ENCODE measurements around the gene CLCN3.
"Not testable (repeated sequence)": the region's sequence is repeated elsewhere in the genome, so short reads cannot be mapped to it uniquely, and the experiment has no call there.

The CLCN3 gene

GRCh38 chr4:169655401-169655800 lies 35.0 kb downstream of the CLCN3 start:
- no peak for DNase-seq (ENCODE audit: low read depth in 2 of 2)

GRCh38 chr4:169657470-169658107 lies 37.2 kb downstream of the CLCN3 start:
- no peak for DNase-seq (ENCODE audit: low read depth in 2 of 2)

DNA sequence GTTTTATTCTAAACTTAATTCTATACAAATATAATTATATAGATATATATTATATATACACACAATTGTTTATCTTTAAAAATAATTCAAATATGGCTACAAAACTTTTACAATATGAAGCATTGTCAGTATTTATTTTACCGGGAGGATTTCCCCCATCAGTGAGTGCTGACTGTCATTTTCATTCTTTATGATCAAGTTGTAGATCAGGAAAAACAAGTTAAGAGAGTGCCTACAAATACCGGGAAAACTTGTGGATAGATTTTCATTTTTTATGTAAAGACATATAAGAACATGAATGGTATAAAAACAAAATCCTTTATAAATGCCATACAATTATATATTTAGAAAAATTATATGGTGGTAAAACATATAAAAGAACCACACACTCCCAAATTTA lies 37.8 kb downstream of the CLCN3 start:
- DNase-seq (ENCODE audit: low read depth in 2 of 2): no peak

GRCh38 chr4:169658975-169659715 lies 38.8 kb downstream of the CLCN3 start:
- DNase-seq (ENCODE audit: low read depth in 2 of 2): no peak

- peak; percentile 57 to 68 for DNase-seq (ENCODE audit: low read depth in 2 of 2)
Measured at GRCh38 chr4:169659716-169660670, 39.6 kb downstream of the CLCN3 start.

DNA sequence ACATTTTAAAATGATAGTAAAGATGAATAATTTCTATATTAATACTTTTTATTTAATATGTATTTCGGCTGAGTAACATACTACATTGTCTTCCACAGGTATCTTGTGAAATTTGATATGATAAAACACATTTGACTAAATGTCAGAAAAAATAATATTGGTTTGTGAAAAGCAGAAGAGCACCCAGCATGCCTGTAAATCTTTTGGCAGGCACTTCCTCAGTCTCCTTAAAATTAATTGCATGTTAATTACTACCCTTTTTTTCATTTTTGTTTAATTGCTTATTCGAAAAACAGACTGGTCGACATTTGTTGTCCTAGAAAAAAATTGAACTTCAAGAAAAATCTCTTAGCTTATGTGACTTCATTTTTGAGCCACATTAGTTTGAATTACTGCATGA lies 40.6 kb downstream of the CLCN3 start:
- no peak for DNase-seq (ENCODE audit: low read depth in 2 of 2)

GRCh38 chr4:169661761-169662160 lies 41.4 kb downstream of the CLCN3 start:
- DNase-seq (ENCODE audit: low read depth in 2 of 2): no peak

- no peak for DNase-seq (ENCODE audit: low read depth in 2 of 2)
Measured at GRCh38 chr4:169662206-169662605, 41.8 kb downstream of the CLCN3 start.

GRCh38 chr4:169663402-169663801 lies 43.0 kb downstream of the CLCN3 start:
- DNase-seq (ENCODE audit: low read depth in 2 of 2): no peak

DNA sequence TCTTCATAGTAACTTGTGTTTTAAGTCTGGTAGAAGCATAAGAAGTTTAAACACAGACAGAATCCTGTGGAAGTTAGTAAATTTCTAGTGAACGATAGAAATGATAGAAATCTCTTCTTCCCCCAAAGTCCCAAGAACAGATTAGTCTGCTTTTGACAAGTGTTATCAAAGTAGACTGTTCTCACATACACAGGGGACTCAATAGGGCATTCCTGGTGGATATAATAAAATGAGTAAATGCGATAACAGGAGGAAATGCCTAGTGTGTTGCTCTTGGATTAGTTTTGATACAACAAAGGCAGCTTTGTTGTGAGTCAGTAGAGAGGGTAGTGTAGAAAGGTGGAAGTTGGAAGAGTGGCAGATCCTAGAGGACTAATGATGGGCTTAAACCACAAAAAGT lies 43.5 kb downstream of the CLCN3 start:
- no peak for DNase-seq (ENCODE audit: low read depth in 2 of 2)

- DNase-seq (ENCODE audit: low read depth in 2 of 2): no peak
Measured at GRCh38 chr4:169664615-169665014, 44.2 kb downstream of the CLCN3 start.

DNA sequence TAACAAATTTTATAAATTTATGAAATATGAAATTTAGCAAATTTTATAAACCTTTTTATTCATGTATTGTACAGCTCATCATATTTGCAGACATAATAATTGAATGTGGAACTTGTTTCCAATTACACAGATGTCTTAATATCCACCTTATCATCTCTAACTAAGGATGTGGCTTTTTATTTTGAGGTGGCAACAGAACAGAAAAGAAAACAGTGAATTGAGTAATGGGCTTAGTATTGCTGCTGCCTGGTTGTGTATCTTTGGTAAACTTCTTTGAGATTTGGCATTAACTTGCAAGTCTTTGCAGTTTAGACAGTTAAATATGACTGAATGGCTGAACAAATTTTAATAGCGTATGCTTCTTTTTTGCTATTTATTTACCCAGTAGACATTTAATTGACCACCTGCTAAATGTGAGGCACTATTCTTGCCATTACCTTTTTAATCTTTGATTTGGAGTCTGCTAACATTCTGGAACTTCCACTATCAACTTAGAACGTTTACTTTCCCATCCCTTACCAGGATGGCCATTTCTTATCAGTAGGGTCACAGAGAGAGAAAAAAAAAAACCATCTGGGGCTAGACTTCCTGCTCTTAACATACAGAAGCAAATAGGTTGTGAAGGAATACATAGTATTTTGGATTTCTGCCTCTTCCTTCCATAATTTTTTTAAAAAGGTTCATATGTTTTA lies 44.8 kb downstream of the CLCN3 start:
- no peak for DNase-seq (ENCODE audit: low read depth in 2 of 2)

DNA sequence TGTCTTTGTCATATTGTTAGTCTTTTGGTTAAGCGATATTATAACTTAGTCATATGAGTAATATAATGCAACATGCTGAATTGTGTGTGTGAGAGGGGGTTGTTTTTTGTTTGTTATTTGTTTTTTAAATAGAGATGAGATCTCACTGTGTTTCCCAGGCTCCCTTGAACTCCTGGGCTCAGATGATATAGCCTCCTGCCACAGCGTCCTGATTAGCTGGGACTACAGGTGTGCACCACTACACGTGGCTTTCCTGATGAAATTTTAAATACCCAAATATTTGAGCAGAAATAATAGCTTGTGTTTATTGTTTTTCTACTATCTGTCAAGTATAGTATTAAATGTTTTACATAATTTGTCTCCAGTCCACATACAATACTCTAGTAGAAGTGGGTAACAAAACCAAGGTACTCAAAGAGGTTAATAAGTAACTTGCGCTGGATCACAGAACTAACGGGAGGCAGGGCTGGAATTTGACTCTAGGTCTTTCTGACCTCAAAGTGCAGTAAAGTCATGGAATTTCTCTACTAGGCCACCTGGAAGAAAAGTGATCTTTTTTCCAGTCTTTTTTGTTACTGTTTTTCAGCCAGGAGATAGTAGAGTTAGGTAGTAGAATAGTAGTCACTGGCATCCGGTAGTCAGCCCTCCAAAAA lies 47.8 kb downstream of the CLCN3 start:
- DNase-seq (ENCODE audit: low read depth in 2 of 2): no peak

DNA sequence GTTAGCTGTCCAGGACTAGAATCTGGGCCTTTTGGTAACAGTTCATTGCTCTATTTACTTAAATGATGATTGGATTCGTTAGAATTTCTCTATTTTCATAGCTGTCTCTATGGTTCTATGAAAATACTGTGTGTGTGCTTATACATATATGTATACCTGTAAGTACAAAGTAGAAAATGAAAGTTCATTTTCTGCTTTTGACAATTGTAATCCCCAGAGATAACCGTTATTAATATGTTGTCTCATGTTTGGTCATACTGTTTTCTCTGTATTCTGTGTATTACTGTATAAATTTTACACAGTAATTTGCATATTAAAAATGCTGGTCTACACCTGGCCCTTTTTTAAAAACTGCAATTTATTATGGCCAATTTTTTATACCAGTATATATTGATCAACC lies 55.4 kb downstream of the CLCN3 start:
- no peak for DNase-seq (ENCODE audit: low read depth in 2 of 2)

DNA sequence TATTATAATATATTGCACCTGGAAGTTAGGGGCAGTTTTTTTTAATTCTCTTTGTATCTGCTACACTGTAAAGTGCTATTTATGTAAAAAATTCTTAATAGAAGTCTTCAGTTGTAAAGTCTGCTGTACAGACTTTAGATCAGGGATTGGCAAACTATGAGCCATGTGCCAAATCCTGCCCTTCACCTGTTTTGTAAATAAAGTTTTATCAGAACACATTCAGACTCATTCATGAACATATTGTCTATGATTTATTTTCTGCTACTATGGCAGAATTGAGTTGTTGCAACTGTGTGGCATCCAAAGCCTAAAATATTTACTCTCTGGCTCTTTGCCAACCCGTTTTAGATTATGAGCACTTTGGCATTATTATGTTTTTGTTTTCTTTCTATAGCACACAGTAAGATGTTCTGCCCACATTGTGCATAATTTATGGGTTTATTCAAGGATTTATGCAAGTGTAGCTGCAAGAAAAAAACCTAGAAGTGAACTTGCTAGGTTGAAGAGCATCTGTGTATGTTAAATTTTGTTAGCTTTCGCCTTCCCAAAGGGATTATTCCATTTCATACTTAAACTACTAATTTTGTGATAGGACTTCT lies 56.9 kb downstream of the CLCN3 start:
- no peak for DNase-seq (ENCODE audit: low read depth in 2 of 2)

DNA sequence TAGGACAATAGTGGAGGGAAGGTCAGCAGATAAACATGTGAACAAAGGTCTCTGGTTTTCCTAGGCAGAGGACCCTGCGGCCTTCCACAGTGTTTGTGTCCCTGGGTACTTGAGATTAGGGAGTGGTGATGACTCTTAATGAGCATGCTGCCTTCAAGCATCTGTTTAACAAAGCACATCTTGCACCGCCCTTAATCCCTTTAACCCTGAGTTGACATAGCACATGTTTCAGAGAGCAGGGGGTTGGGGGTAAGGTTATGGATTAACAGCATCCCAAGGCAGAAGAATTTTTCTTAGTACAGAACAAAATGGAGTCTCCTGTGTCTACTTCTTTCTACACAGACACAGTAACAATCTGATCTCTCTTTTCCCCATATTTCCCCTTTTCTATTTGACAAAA lies 58.1 kb downstream of the CLCN3 start:
- DNase-seq (ENCODE audit: low read depth in 2 of 2): not testable (repeated sequence)

DNA sequence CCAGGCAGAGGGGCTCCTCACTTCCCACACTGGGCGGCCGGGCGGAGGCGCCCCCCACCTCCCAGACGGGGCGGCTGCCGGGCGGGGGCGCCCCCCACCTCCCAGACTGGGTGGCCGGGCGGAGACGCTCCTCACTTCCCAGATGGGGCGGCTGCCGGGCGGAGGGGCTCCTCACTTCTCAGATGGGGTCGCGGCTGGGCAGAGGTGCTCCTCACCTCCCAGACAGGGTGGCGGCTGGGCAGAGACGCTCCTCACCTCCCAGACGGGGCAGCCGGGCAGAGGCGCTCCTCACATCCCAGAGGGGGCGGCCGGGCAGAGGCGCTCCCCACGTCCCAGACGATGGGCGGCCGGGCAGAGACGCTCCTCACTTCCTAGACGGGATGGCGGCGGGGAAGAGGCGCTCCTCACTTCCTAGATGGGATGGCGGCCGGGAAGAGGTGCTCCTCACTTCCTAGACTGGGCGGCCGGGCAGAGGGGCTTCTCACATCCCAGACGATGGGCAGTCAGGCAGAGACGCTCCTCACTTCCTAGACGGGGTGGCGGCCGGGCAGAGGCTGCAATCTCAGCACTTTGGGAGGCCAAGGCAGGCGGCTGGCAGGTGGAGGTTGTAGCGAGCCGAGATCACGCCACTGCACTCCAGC lies 58.7 kb downstream of the CLCN3 start:
- not testable (repeated sequence) for DNase-seq (ENCODE audit: low read depth in 2 of 2)

- no peak for DNase-seq (ENCODE audit: low read depth in 2 of 2)
Measured at GRCh38 chr4:169682372-169683047, 62.1 kb downstream of the CLCN3 start.

GRCh38 chr4:169689681-169690080 lies 69.3 kb downstream of the CLCN3 start:
- no peak for DNase-seq (ENCODE audit: low read depth in 2 of 2)

DNA sequence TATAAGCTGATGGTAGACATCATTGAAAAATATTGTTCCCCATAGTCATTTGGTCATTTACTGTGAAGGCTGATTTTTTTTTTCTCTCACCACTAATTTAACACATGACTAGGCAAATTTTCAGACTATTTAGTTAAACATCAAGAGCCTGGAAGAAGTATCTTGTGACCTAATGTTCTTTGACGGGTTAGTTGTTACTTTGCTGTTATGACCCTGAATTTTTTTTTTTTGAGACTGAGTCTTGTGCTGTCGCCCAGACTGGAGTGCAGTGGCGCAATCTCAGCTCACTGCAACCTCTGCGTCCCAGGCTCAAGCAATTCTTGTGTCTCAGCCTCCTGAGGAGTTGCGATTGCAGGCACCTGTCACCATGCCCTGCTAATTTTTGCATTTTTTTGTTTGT lies 70.4 kb downstream of the CLCN3 start:
- DNase-seq (ENCODE audit: low read depth in 2 of 2): no peak

All from stimulated activated CD8-positive, alpha-beta memory T cell treated with anti-CD3 and anti-CD28 coated beads, Interleukin-7, amount 100 ng/mL, for 4 hours (primary cell).